ENCODE data around the gene TMEM217. TPM values are rescaled to one million over a fixed set of nuclear protein-coding genes. Genes with fewer than 3 reads are reported as not detected.

Gene TMEM217
- polyA plus RNA-seq, 1 of the 3 experiments (the other 2 are of a cell fraction), result 1.5 TPM

DNA sequence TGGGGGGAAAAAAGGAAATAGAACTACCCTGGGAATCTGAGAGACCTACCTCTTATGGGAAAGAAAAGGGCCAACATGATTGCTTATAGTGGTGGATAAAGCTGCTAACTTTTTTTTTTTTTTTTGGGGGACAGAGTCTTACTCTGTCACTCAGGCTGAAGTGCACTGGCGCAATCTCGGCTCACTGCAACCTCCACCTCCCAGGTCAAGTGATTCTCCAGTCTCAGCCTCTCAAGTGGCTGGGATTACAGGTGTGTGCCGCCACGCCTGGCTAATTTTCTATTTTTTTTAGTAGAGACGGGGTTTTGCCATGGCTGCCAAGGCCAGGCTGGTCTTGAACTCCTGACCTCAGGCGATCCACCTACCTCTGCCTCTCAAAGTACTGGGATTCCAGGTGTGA is 39.9 kb downstream of the TMEM217 start:
- no peak overlapping the region for H3K4me3 ChIP-seq (ENCODE audit: low read depth in 2 of 2, low read length in 1 of 2)
- no peak for TF ChIP-seq YY1 (IDR thresholded peaks at IDR 0.05; ENCODE audit: low read depth)
- no peak for TF ChIP-seq ELF1 (IDR thresholded peaks at IDR 0.05)
- TF ChIP-seq SIN3A (IDR thresholded peaks at IDR 0.05; ENCODE audit: borderline replicate concordance, low read depth, low read length), result no peak
- TF ChIP-seq JUND (IDR thresholded peaks at IDR 0.05), result no peak
- TF ChIP-seq FOSL2 (IDR thresholded peaks at IDR 0.05; ENCODE audit: borderline replicate concordance, low read depth), result no peak
- no peak for TF ChIP-seq TEAD4 (IDR thresholded peaks at IDR 0.05; ENCODE audit: borderline replicate concordance, insufficient read depth)
- no peak for TF ChIP-seq RAD21 (IDR thresholded peaks at IDR 0.05; ENCODE audit: low read length)
- no peak for TF ChIP-seq TCF12 (IDR thresholded peaks at IDR 0.05)
- no peak for TF ChIP-seq EP300 (IDR thresholded peaks at IDR 0.05; ENCODE audit: borderline replicate concordance in 1 of 2, low read depth in 1 of 2, low read length in 1 of 2)
- TF ChIP-seq GABPA (IDR thresholded peaks at IDR 0.05; ENCODE audit: low read depth), result no peak
- TF ChIP-seq MAX (IDR thresholded peaks at IDR 0.05; ENCODE audit: low read depth), result no peak
- H2AFZ ChIP-seq (ENCODE audit: low read depth), result no peak overlapping the region
- 97% methylated on average over 5 of the region's 6 CpGs for WGBS (ENCODE audit: low lambda C conversion rate)
- POLR2A ChIA-PET, result no interaction called here
- CTCF ChIA-PET, result interaction anchor here (16.3 kb wide), 1 partner anchor 194 kb away, joined by 431 read pairs; no protein-coding TSS in a partner anchor
- peaks cover 3 to 6% of the 10 kb centered on the region in 2 experiments; a peak in 2 of 4 replicates for H3K4me1 ChIP-seq (ENCODE audit: control insufficient read depth in 1 of 2, insufficient read depth in 2 of 2, low read depth in 1 of 2, low read length in 1 of 2)
- H3K9me2 ChIP-seq, result no peaks in the 10 kb centered on the region
- H3K79me2 ChIP-seq (ENCODE audit: insufficient read depth), result no peaks in the 10 kb centered on the region
- DNase-seq, result no peak
- H3F3A ChIP-seq (replicated peaks; ENCODE audit: insufficient read depth), result no peaks in the 10 kb centered on the region
- H3K27ac ChIP-seq (ENCODE audit: low read depth in 2 of 2, low read length in 1 of 2), result no peak overlapping the region
- no peaks in the 10 kb centered on the region for H4K20me1 ChIP-seq (ENCODE audit: insufficient read depth)
- H3K9me3 ChIP-seq, result no peaks in the 10 kb centered on the region
- no peaks in the 10 kb centered on the region for H3K36me3 ChIP-seq (replicated peaks in 1 of 2; ENCODE audit: control insufficient read depth in 1 of 2, insufficient read depth in 2 of 2, low read length in 1 of 2)
- no peak overlapping the region for H3K9ac ChIP-seq
- no peaks in the 10 kb centered on the region for H3K27me3 ChIP-seq (ENCODE audit: insufficient read depth)
- H3K4me2 ChIP-seq, result no peak overlapping the region

GRCh38 chr6:37212268-37212667 is 45.7 kb downstream of the TMEM217 start:
- Histone ChIP-seq H3K9me3 (no peaks in the 10 kb centered on the region), H3K9me2 (no peaks in the 10 kb centered on the region), H3F3A (replicated peaks; ENCODE audit: insufficient read depth) (no peaks in the 10 kb centered on the region), H3K79me2 (ENCODE audit: insufficient read depth) (no peaks in the 10 kb centered on the region), H3K36me3 (replicated peaks in 1 of 2; ENCODE audit: control insufficient read depth in 1 of 2, insufficient read depth in 2 of 2, low read length in 1 of 2) (no peaks in the 10 kb centered on the region), H3K4me2 (no peak overlapping the region), H2AFZ (ENCODE audit: low read depth) (no peak overlapping the region), H3K27ac (ENCODE audit: low read depth in 2 of 2, low read length in 1 of 2) (no peak overlapping the region), H4K20me1 (ENCODE audit: insufficient read depth) (no peaks in the 10 kb centered on the region), H3K27me3 (ENCODE audit: insufficient read depth) (no peaks in the 10 kb centered on the region), H3K4me3 (ENCODE audit: low read depth in 2 of 2, low read length in 1 of 2) (no peak overlapping the region), H3K9ac (no peak overlapping the region), H3K4me1 (ENCODE audit: control insufficient read depth in 1 of 2, insufficient read depth in 2 of 2, low read depth in 1 of 2, low read length in 1 of 2) (peaks cover 0 to 2% of the 10 kb centered on the region in 2 experiments; a peak in 1 of 4 replicates)
- ChIA-PET POLR2A (no interaction called here), CTCF (interaction anchor here (2.7 to 16.3 kb wide), 3 partner anchors 41 to 327 kb away, joined by 16 to 431 read pairs (median 68); partner anchors contain the start of genes C6orf89 and PIM1)
- DNase-seq, result no peak
- 95% methylated on average over 9 of the region's 9 CpGs for WGBS (ENCODE audit: low lambda C conversion rate)
- no peak for TF ChIP-seq MAX (IDR thresholded peaks at IDR 0.05; ENCODE audit: low read depth)
- no peak for TF ChIP-seq JUND (IDR thresholded peaks at IDR 0.05)
- no peak for TF ChIP-seq CHD2 (IDR thresholded peaks at IDR 0.05; ENCODE audit: low read length, partially characterized antibody)
- no peak for TF ChIP-seq SMC3 (IDR thresholded peaks at IDR 0.05; ENCODE audit: low read depth, low read length)
- TF ChIP-seq EP300 (IDR thresholded peaks at IDR 0.05; ENCODE audit: borderline replicate concordance in 1 of 2, low read depth in 1 of 2, low read length in 1 of 2), result no peak
- no peak for TF ChIP-seq REST (IDR thresholded peaks at IDR 0.05; ENCODE audit: low read depth, low read length)
- TF ChIP-seq, protein P1, sequence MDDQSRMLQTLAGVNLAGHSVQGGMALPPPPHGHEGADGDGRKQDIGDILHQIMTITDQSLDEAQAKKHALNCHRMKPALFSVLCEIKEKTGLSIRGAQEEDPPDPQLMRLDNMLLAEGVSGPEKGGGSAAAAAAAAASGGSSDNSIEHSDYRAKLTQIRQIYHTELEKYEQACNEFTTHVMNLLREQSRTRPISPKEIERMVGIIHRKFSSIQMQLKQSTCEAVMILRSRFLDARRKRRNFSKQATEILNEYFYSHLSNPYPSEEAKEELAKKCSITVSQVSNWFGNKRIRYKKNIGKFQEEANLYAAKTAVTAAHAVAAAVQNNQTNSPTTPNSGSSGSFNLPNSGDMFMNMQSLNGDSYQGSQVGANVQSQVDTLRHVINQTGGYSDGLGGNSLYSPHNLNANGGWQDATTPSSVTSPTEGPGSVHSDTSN (IDR thresholded peaks at IDR 0.05), result no peak
- no peak for TF ChIP-seq YY1 (IDR thresholded peaks at IDR 0.05; ENCODE audit: low read depth)
- no peak for TF ChIP-seq RXRA (IDR thresholded peaks at IDR 0.05; ENCODE audit: borderline replicate concordance, low read depth)
- TF ChIP-seq MEF2A (IDR thresholded peaks at IDR 0.05; ENCODE audit: borderline replicate concordance, low read depth), result no peak
- no peak for TF ChIP-seq CTCF (IDR thresholded peaks at IDR 0.05)
- no peak for TF ChIP-seq NRF1 (IDR thresholded peaks at IDR 0.05; ENCODE audit: low read depth, low read length)
- TF ChIP-seq RAD21 (IDR thresholded peaks at IDR 0.05; ENCODE audit: low read length), result no peak

Data from SK-N-SH (cell line).